ENCODE measurements around the gene INSYN1.

INSYN1 gene

GRCh38 chr15:73749971-73750370 lies 3.2 kb downstream of the INSYN1 start:
- H3K4me3 ChIP-seq (ENCODE audit: low read depth, low read length) = no peak overlapping the region
- TF ChIP-seq, protein P1, sequence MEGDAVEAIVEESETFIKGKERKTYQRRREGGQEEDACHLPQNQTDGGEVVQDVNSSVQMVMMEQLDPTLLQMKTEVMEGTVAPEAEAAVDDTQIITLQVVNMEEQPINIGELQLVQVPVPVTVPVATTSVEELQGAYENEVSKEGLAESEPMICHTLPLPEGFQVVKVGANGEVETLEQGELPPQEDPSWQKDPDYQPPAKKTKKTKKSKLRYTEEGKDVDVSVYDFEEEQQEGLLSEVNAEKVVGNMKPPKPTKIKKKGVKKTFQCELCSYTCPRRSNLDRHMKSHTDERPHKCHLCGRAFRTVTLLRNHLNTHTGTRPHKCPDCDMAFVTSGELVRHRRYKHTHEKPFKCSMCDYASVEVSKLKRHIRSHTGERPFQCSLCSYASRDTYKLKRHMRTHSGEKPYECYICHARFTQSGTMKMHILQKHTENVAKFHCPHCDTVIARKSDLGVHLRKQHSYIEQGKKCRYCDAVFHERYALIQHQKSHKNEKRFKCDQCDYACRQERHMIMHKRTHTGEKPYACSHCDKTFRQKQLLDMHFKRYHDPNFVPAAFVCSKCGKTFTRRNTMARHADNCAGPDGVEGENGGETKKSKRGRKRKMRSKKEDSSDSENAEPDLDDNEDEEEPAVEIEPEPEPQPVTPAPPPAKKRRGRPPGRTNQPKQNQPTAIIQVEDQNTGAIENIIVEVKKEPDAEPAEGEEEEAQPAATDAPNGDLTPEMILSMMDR (IDR thresholded peaks at IDR 0.05; ENCODE audit: control insufficient read depth, extremely low read depth, insufficient read depth) = no peak
- no peak for DNase-seq (ENCODE audit: low read depth)

DNA sequence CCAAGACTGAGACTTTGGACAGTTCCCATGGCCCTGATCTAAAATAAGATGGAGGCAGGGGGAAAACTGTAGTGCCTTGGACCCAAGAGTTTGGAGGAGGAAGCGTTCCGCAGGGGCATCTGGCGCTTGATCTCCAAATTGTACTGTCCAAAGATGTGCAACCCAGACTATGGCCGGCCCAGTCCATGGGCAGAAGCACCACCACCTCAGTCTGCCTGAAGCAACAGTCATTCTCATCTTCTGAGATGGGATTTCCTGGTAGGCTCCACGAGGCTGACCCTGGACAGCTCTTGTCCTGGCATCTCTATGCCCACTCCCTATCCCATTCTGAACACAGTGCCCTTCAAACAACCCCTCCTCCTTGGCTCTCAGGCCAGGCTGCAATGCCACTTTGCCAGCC lies 3.6 kb downstream of the INSYN1 start:
- no peak for DNase-seq (ENCODE audit: low read depth)
- no peak overlapping the region for H3K4me3 ChIP-seq (ENCODE audit: low read depth, low read length)
- TF ChIP-seq, protein P1 (IDR thresholded peaks at IDR 0.05; ENCODE audit: control insufficient read depth, extremely low read depth, insufficient read depth) = no peak

- TF ChIP-seq, protein P1 (IDR thresholded peaks at IDR 0.05; ENCODE audit: control insufficient read depth, extremely low read depth, insufficient read depth) = no peak
- H3K4me3 ChIP-seq (ENCODE audit: low read depth, low read length) = no peak overlapping the region
- DNase-seq (ENCODE audit: low read depth) = no peak
Observed at GRCh38 chr15:73748730-73749129, 4.4 kb downstream of the INSYN1 start.

GRCh38 chr15:73747847-73748590 lies 5.1 kb downstream of the INSYN1 start:
- DNase-seq (ENCODE audit: low read depth) = no peak
- no peak overlapping the region for H3K4me3 ChIP-seq (ENCODE audit: low read depth, low read length)
- TF ChIP-seq, protein P1 (IDR thresholded peaks at IDR 0.05; ENCODE audit: control insufficient read depth, extremely low read depth, insufficient read depth) = no peak

DNA sequence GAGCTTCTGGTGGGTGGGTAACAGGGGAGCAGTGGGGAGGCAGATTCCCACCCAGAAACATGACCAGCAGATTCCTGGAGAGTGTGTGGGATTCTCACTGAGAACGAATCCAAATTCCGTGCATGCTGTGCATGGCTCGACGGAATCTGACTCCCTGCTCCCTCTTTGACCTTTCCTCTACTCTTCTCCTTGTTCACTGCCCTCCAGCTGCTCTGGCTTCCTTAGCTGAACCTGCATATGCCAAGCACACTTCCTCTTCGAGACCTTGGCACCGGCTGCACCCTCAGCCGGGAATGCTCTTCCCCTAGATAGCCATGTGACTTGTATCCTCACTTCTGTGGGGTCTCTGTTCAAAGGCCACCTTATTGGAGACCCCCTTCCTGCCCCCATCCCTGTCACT lies 6.3 kb downstream of the INSYN1 start:
- TF ChIP-seq, protein P1 (IDR thresholded peaks at IDR 0.05; ENCODE audit: control insufficient read depth, extremely low read depth, insufficient read depth) = no peak
- H3K4me3 ChIP-seq (ENCODE audit: low read depth, low read length) = no peak overlapping the region
- no peak for DNase-seq (ENCODE audit: low read depth)

GRCh38 chr15:73746261-73746660 lies 6.9 kb downstream of the INSYN1 start:
- TF ChIP-seq, protein P1 (IDR thresholded peaks at IDR 0.05; ENCODE audit: control insufficient read depth, extremely low read depth, insufficient read depth) = no peak
- DNase-seq (ENCODE audit: low read depth) = no peak
- no peak overlapping the region for H3K4me3 ChIP-seq (ENCODE audit: low read depth, low read length)

GRCh38 chr15:73745073-73745472 lies 8.1 kb downstream of the INSYN1 start:
- no peak overlapping the region for H3K4me3 ChIP-seq (ENCODE audit: low read depth, low read length)
- TF ChIP-seq, protein P1 (IDR thresholded peaks at IDR 0.05; ENCODE audit: control insufficient read depth, extremely low read depth, insufficient read depth) = no peak
- no peak for DNase-seq (ENCODE audit: low read depth)
